ENCODE measurements around the gene PADI2.

DNA sequence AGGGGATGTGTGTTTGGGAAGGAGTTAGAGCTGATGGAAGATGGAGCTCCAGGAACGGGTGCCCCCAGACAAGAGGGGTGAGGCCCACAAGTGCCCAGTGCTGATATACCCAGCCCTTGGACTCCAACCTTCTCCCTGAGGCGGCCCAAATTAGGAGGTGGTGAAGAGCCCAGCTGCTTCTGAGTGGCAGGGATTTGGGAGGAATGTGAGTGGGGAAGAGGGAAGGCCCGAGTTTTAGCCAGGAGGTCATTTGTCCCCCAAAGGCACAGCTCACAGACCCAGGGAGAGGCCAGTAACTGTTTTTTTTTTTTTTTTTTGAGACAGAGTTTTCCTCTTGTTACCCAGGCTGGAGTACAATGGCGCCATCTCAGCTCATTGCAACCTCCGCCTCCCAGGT is 1.2 kb upstream of the PADI2 start:
- TF ChIP-seq, protein P1, sequence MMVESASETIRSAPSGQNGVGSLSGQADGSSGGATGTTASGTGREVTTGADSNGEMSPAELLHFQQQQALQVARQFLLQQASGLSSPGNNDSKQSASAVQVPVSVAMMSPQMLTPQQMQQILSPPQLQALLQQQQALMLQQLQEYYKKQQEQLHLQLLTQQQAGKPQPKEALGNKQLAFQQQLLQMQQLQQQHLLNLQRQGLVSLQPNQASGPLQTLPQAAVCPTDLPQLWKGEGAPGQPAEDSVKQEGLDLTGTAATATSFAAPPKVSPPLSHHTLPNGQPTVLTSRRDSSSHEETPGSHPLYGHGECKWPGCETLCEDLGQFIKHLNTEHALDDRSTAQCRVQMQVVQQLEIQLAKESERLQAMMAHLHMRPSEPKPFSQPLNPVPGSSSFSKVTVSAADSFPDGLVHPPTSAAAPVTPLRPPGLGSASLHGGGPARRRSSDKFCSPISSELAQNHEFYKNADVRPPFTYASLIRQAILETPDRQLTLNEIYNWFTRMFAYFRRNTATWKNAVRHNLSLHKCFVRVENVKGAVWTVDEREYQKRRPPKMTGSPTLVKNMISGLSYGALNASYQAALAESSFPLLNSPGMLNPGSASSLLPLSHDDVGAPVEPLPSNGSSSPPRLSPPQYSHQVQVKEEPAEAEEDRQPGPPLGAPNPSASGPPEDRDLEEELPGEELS (CRISPR knock-in tag; IDR thresholded peaks at IDR 0.05; ENCODE audit: borderline replicate concordance), result no peak
- TF ChIP-seq TEAD2 (tag; IDR thresholded peaks at IDR 0.05) (no peak), POLR2G (IDR thresholded peaks at IDR 0.05; ENCODE audit: low read depth, low read length) (no peak), ZNF121 (CRISPR knock-in tag; conservative IDR thresholded peaks at IDR 0.05) (no peak), POLR2A (conservative IDR thresholded peaks at IDR 0.05) (no peak), SRSF1 (IDR thresholded peaks at IDR 0.05; ENCODE audit: low read depth, low read length) (no peak), EZH2 (IDR thresholded peaks at IDR 0.05; ENCODE audit: borderline replicate concordance, low read depth, low read length) (no peak), ZNF77 (CRISPR knock-in tag; IDR thresholded peaks at IDR 0.05) (no peak), RCOR1 (IDR thresholded peaks at IDR 0.05; ENCODE audit: borderline replicate concordance in 1 of 2, low read depth in 2 of 2, low read length in 2 of 2) (no peak), SMARCC2 (IDR thresholded peaks at IDR 0.05; ENCODE audit: low read depth) (no peak), ARNT (IDR thresholded peaks at IDR 0.05) (no peak)
- TF ChIP-seq, protein P2, sequence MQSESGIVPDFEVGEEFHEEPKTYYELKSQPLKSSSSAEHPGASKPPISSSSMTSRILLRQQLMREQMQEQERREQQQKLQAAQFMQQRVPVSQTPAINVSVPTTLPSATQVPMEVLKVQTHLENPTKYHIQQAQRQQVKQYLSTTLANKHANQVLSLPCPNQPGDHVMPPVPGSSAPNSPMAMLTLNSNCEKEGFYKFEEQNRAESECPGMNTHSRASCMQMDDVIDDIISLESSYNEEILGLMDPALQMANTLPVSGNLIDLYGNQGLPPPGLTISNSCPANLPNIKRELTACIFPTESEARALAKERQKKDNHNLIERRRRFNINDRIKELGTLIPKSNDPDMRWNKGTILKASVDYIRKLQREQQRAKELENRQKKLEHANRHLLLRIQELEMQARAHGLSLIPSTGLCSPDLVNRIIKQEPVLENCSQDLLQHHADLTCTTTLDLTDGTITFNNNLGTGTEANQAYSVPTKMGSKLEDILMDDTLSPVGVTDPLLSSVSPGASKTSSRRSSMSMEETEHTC (IDR thresholded peaks at IDR 0.05), result no peak
